HG02981 (cell line): Measurements from ENCODE around the gene GNG13.
"Not testable (repeated sequence)": the region's sequence is repeated elsewhere in the genome, so short reads cannot be mapped to it uniquely, and the experiment has no call there.

Experiments
- ATAC-seq: cut with Tn5 transposase; IDR thresholded peaks from one replicate; pipeline ENCODE4 v1.9.1; 2021; ENCODE audit warnings: mild to moderate bottlenecking, moderate library complexity; ENCODE audit not compliant: unreplicated experiment

GNG13 gene

DNA sequence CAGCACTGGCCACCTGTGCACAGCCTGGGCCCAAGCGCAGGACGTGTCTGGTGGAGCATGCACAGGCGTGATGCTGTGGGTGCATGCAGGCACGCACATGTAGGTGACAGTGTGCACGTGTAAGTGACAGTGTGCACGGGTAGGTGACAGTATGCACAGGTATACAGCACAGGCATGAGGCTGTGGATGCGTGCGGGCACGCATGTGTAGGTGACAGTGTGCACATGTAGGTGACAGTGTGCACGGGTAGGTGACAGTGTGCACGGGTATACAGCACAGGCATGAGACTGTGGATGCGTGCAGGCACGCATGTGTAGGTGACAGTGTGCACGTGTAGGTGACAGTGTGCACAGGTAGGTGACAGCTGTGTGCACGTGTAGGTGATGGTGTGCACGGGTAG is 20.2 kb downstream of the GNG13 start:
- no peak for ATAC-seq

DNA sequence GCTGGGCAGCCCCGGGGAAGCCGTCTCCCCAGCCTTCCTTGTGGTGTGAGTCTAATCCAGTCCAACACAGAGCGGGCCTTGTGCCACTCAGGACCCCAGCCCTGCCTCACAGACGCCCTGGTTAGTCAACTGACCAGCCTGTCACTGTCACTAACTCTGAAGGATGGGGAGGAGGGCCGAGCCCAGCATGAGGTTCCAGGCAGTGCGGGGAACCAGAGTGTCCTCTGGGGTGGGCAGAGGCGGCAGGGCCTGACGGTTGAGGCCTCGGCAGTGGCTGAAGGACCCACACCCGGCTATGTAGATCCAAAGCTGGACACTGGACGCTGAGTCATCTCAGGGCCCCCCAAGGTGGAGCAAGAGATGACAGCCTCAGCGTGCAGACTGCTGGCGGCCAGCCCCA is 21.0 kb downstream of the GNG13 start:
- no peak for ATAC-seq

DNA sequence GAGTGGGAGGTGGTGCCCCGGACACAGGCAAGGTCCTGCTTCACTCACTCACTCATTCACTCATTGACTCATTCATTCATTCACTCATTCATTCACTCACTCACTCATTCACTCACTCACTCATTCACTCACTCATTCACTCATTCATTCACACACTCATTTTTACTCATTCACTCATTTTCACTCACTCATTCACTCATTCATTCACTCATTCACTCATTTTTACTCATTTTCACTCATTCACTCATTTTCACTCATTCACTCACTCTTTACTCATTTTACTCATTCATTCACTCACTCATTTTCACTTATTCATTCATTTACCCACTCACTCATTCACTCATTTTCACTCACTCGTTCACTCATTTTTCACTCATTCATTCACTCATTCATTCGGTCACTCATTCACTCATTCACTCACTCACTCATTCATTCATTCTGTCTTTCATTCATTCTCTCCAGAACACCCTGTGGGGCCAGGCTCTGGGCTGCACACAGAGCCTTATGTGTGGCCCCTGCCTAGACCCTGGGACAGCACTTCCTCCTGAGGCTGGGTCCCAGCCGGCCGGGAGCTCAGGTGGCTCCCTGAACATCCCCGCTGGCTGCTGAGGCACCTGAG is 21.5 kb downstream of the GNG13 start:
- no peak for ATAC-seq

DNA sequence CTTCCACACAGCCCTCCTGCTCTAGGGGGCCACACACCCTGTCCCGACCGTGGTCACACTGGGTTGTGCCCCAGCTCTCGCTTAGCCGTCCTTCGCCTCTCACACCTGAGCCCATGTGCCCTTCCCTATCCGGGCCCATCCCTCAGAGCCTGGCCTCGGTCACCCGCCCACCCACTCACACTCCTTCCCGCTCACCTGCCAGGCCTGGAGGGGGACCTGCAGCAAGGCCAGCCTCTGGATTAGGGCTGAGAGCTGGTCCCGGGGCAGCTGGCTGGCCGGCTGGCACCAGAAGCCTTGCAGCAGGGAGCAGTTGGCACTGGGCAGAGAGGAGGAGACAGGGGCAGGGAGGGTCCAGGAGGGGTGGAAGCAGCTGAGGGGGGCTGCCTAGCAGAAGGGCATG is 22.1 kb downstream of the GNG13 start:
- ATAC-seq = no peak

GRCh38 chr16:777826-778225 is 22.7 kb downstream of the GNG13 start:
- no peak for ATAC-seq

GRCh38 chr16:776824-777223 is 23.7 kb downstream of the GNG13 start:
- no peak for ATAC-seq

- not testable (repeated sequence) for ATAC-seq
Measured at GRCh38 chr16:776298-776697, 24.2 kb downstream of the GNG13 start.

- ATAC-seq = no peak
Measured at GRCh38 chr16:775236-775796, 25.2 kb downstream of the GNG13 start.

GRCh38 chr16:774086-775001 is 26.2 kb downstream of the GNG13 start:
- no peak for ATAC-seq

- no peak for ATAC-seq
Measured at GRCh38 chr16:772959-773358, 27.6 kb downstream of the GNG13 start.

DNA sequence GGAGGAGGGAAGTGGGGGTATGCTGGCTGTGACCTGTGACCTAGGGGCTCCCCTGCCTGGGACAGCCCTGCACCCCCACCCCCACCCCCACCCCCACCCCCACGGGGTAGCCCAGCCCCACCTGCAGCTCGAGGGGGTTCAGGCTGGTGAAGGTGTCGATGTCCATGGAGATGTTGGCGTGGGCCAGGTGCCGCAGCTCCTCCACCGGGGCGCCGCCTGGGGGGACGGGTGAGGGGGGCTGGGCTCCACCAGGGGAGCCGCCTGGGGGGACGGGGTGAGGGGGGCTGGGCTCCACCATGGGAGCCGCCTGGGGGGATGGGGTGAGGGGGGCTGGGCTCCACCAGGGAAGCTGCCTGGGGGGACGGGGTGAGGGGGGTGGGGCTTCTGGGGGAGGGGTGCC is 30.1 kb downstream of the GNG13 start:
- ATAC-seq = no peak

DNA sequence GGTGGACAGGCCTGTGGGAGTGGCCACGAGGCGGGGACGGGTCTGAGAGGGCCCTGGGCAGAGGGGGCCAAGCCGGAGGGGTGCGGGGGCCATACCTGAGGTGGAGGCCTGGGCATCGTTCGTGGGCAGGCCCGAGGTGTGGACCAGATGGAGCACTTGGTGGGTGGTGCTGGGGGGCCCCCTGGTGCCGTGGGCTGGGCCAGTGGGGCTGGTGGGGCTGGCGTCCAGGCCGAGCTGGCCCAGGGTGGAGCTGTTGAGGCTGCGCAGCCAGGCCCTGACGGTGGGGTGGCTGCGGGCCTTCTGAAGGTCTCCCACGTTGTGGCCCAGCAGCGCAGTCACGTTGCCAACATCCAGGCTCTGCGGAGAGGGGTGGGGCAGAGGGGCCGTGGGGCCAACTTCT is 30.6 kb downstream of the GNG13 start:
- no peak for ATAC-seq

GRCh38 chr16:769184-769784 is 31.2 kb downstream of the GNG13 start:
- ATAC-seq = no peak

- no peak for ATAC-seq
Measured at GRCh38 chr16:768428-768827, 32.1 kb downstream of the GNG13 start.

DNA sequence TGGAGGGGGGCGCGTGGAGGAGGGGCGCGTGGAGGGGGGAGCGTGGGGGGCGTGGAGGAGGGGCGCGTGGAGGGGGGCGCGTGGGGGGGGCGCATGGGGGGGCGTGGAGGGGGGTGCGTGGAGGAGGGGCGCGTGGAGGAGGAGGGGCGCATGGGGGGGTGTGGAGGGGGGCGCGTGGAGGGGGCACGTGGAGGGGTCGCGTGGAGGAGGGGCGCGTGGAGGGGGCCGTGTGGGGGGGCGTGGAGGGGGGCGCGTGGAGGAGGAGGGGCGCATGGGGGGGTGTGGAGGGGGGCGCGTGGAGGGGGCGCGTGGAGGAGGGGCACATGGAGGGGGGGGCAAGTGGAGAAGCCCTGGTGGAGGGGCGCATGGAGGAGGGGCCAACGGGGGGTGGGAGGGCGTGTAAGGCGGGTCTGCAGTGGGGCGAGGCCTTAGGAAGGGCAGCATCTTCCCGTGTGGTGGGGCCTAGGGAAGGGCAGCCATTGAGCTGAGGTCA is 32.7 kb downstream of the GNG13 start:
- no peak for ATAC-seq

GRCh38 chr16:766820-767640 is 33.5 kb downstream of the GNG13 start:
- no peak for ATAC-seq

DNA sequence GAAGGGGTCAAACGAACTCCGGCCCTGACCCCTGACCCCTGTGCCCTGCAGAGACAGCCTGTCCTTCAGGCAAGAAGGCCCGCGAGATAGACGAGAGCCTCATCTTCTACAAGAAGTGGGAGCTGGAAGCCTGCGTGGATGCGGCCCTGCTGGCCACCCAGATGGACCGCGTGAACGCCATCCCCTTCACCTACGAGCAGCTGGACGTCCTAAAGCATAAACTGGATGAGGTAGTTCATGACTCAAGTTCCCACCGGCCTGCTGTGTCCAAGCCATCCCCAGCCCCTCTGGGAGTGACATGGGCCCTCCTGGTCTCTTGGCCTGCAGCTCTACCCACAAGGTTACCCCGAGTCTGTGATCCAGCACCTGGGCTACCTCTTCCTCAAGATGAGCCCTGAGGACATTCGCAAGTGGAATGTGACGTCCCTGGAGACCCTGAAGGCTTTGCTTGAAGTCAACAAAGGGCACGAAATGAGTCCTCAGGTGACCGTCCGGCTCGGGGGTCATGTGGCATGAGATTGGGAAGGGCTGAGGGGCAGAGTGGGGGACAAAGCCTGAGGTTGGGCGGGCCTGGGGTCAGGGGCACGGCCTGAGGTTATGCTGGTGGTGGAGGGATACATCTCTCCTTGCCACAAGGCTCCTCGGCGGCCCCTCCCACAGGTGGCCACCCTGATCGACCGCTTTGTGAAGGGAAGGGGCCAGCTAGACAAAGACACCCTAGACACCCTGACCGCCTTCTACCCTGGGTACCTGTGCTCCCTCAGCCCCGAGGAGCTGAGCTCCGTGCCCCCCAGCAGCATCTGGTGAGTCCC is 34.3 kb downstream of the GNG13 start:
- no peak for ATAC-seq

GRCh38 chr16:765488-765865 is 35.1 kb downstream of the GNG13 start:
- no peak for ATAC-seq

GRCh38 chr16:764848-765487 is 35.6 kb downstream of the GNG13 start:
- no peak for ATAC-seq
